SK-MEL-5 (cell line): ENCODE measurements around the gene HSFX4. TPM values are rescaled to one million over a fixed set of nuclear protein-coding genes. Genes with fewer than 3 reads are reported as not detected.
"Not testable (repeated sequence)": the region's sequence is repeated elsewhere in the genome, so short reads cannot be mapped to it uniquely, and the experiment has no call there.

ENCODE experiments used
- DNase-seq: peaks from one replicate; pipeline ENCODE4 v3.0.0-alpha.2; 2016; ENCODE audit warnings: low read depth, low spot score
- in situ Hi-C: cut with HindIII; loops from 2 replicates; pipeline ENCODE4 v1.10.0; 2016; ENCODE audit warnings: low sequenced_read_pairs, high pct_unique_total_duplicates, low pct_unique_long_range_greater_than_20kb
- total RNA-seq: library from RNA; depleted of rRNA; stranded (reverse); fragments of >200 nt; shearing (Covaris generic); gene quantifications from 2 replicates; pipeline ENCODE4 v1.2.3, GENCODE V29; 2014

The HSFX4 gene
- total RNA-seq, 1 experiment from 2014 or later: not detected

DNA sequence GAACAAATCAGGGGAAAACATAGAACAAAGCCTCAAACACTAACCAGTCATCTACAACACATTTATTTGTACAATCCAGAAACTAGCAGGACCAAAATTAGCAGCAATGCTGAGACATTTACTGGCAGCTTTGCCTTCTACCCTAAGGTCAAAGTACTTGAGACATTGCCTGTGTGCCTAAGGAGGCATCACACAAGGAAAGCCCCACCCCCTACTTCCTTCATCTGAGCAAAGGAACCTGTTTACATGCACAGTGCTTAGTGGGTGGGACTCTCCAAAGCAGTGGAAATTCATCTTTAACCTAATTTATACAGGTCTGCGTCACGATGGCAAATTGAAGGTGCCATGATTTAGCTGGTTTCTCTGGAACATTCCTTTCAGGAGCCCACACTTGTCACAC is 2.8 kb downstream of the HSFX4 start:
- in situ Hi-C loops, DNase-seq: not testable (repeated sequence)

DNA sequence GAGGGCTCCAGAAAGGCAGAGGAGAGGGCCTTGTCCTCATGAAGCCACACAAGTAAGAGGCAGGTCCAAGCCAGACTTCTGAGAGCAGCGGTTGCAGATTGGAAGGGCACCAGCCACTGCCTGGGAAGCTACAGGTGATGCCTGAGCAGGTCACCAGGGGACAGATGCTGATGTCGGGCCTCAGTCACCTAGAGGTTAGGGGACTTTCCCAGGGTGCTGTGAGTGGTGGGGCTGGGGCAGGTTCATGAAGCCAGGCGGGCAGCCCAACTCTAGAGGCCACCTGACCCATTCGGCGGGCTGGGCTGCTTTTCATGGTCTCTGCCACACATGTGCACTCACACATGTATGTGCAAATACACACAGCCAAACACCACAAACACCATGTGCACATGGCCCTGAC is 3.6 kb downstream of the HSFX4 start:
- in situ Hi-C loops: not testable (repeated sequence)

DNA sequence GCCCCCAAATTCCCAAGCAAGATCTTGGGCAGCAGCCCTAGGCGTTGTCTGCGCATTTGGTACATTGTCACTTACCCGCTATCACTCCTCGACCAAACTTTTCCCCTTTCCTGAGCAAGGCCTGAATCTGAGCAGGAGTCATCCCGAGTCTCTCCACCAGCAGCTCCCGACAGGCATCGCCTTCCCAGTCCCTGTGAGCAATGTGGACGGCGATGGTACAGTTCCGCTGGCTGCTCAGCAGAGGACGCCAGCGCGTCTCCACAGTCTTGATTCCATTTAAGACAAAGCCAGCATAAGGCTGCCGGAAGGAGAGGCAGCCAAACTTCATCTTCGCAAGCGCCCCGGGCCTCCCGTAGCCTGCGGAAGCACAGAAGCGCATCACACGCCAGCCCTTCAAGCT is 4.2 kb downstream of the HSFX4 start:
- not testable (repeated sequence) for DNase-seq

More for the DNA sequence above, 3.6 kb downstream of the HSFX4 start:
- not testable (repeated sequence) for DNase-seq

DNA sequence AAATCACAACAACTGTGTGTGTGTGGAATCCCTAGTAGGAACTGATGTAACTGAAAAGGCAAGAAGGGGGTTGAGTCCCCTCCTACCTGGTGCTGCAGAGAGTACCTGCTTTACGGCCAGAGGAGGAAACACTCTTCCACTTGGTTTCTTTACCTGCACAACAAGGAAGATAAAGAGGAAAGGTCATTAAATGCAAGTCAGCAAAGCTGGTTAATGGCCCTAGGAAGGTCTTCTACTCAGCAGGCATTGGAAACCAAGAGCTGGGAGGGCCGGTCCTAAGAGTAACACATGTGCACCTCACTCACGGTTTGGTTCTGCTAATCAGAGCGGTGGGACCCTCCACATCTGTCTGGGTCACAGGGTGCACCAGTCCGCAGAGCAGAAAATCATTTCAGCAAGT is 8.0 kb downstream of the HSFX4 start:
- DNase-seq, in situ Hi-C loops: not testable (repeated sequence)

More for the DNA sequence above, 4.2 kb downstream of the HSFX4 start:
- in situ Hi-C loops: not testable (repeated sequence)

DNA sequence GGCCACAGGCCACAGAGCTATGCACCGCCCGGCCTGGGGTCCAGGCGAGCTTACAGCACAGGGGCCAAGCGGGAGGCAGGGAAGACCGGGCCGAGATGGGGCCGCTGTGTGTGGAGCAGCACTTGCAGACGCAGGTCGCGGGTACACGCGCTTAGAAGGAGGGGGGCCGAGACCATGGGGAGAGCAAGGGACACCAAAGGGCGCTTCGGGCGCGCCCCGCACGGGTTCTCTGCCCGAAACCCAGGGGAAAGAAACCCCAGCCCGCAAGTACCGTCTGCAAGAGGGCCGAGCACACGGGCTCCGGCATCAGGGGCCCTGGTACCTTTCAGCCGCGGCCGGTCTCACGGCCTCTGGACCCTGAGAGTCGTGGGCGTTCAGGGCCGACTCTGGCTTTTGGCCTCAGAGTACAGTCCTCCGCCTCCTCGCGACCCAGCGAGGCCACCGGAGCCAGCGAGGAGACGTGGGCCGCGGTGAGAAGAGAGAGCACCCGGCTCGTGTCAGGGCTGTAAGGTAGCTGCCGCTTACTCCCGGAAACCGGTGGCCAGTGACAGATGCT is 8.6 kb downstream of the HSFX4 start:
- in situ Hi-C loops: no loop called here
- no peak for DNase-seq

DNA sequence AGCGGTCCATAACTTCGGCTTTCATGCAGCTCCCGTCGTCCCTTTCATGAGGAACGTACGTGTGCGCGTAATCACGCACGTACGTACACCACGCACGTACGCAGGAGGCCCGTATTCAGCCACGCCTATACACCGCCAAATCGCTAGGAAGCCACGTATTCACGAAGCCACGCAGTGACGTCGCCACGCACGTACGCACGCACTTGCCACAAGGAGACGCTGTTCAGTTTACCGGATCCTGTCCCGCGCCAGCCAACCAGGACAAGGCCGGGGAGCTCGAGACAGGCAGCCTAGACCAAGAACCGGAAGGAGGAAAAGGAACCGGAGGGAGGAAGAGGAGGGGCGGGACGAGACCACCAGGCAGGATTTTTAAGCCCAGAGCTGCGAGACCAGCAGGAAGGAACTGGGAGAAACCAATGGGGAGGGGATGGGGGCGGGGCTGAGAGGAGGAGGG is 9.1 kb downstream of the HSFX4 start, which contains the start of gene EOLA2:
TSS of gene EOLA2 (minus strand) at position 65 of the 454 bp plus-strand sequence. CDS start 4,617 bp downstream, outside the sequence.
- in situ Hi-C loops: no loop called here
- peak; percentile 97 for DNase-seq

DNA sequence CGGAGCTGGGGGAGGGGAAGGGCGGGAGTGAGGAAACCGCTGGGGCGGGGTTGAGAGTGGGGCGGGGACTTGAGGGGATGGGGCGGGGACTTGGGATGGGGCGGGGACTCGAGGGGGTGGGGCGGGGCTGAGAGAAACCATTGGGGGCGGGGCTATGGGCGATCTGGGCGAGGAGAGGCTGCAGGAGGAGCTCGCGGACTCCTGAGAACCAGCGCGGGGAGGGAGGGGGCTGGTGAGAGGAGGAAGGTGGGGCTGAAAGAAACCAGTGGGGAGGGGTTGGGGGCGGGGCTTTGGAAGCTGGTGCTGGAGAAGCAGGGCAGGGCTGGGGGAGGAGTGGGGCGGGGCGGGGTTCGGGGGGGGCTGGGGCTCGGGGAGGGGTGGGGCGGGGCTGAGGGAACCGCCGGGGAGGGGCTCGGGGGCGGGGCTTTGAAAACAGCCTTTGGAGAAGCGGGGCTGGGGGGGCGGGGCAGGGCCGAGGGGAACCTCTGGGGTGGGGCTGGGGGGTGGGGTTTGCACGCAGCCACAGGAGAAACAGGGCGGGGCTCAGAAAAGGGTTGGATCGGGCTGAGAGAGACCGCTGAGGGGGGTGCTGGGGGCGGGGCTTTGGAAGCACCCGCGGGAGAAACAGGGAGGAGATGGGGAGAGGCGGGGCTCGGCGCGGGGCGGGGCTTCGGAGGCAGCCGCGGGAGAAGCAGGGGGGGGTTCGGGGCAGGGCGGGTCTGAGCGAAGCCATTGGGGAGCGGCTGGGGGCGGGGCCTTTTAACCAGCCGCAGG is 9.7 kb downstream of the HSFX4 start:
- in situ Hi-C loops: no loop called here

DNA sequence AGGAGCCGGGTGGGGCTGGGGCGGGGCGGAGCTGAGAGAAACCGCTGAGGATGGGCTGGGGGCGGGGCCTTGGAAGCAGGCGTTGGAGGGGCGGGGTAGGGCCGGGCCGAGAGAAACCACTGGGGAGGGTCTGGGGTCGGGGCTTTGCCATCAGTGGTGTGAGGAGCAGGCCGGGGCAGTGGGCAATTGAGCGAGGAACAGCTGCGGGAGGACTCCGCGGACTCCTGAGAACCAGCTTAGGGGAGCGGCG is 10.2 kb downstream of the HSFX4 start:
- in situ Hi-C loops: no loop called here
- DNase-seq: no peak

More for the DNA sequence above, 9.7 kb downstream of the HSFX4 start:
- DNase-seq: peak; percentile 86

DNA sequence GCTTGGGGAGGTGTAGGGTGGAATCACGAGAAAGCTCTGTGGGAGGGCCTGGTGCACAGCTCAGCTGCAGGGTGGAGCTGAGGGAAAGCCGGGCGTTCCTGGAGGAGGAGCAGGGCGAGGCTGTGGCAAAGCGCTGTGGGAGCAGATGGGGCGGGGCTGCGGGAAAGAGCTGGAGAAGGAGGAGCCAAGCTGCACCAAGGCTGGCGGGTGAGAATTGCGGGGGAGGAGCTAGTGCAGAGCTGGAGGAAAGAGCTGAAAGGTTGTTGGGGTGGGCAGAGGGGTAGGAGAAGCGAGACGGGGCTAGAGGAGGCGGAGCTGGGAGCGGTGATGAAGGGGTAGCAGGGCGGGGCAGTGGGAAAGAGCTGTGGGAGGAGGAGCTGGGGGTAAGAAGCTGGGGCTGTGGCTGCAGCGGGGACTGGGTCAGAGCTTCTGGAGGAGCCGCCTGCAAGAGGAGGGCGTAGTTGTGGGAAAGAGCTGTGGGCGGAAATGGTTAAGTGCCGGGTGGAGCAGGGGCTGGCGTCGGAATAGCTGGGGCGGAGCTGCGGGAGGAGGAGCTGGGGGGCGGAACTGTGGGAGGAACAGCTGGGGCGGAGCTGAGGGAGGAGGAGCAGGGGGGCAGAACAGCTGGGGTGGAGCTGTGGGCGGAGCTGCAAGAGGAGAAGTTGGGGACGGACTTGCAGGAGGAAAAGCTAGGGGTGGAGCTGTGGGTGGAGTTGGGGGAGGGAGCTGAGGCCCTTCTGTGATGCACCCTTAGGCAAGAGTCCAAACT is 10.7 kb downstream of the HSFX4 start:
- in situ Hi-C loops: no loop called here
- DNase-seq: peak; percentile 91

DNA sequence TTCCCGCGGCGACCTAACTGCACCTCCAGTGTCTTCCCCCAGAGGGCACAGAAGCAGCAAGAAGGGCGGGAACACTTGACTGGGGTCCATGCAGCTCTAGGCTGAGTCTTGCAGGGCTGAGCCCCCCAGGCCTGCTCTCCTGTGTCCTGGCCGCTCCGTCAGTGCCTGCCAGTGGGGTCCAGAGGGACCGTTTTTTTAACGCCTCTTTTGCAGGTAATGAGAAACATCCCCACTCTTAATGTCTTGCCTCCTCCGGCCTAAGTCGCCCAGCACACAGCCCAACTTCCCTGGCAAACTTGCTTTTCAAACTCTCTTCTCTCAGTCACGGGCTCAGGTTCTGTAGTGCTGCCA is 11.3 kb downstream of the HSFX4 start:
- DNase-seq, in situ Hi-C loops: not testable (repeated sequence)

DNA sequence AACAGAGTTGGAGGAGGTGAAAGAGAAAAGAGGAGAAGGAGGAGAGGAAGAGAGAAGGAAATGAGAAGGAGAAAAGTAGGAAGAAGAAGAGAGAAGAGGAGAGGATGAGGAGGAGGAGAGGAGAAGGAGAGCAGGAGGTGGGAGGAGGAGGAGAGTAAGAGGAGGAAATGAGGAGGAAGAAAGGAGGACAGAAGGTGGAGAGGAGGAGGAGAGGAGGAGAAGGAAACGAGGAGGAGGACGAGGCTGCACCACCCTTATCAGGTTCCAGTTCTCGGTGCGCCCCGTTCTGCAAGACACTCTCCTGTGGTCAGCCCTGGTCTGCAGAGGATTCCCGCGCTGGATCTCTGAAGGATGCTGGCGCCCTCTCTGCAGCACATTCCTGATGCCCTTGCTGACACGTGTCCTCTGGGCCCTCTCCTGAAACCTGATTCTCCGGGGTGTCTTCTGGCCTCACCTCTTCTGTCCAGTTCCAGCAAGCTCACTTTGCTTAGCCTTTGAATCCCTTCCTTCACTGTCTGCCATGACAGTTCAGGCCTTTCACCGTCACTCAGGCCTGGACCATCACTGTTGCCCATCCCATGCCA is 15.8 kb downstream of the HSFX4 start:
- DNase-seq, in situ Hi-C loops: not testable (repeated sequence)

DNA sequence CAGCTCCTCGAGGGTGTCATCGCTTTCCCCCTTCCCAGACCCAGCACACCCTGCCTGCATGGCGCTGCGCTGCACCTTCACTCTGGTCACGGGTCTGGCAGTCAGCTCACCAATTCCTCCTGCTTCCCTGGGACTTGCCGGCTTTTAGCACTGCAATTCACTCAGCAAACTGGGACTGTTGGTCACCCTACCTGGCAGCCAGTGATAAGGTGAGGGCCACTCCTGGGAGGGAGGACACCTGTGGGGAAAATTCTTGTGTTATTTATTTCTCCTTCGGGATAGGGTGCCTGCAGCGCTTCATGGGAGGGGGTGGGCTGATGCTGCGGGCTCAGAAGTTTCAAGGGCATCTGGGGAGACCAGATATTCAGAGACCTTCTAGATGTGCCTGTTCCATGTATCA is 16.4 kb downstream of the HSFX4 start:
- DNase-seq, in situ Hi-C loops: not testable (repeated sequence)

DNA sequence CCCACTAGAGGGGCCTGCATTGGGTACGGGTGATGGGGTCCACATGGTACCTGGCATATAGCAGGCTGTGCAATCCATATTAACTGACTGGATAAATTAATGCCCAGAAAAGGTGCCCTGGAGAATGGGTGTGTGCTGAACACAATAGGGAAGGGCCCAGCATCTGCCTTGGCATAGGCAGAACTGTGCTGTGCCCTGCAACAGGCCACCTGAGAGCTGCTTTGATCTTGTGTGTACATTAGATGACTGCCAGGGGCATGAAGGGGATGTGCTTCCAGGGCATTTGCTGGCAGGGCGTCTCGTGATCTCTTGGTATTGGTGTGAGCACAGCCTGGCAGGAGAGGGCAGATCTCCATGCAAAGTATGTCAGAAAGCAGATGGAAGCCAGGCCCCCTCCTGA is 17.6 kb downstream of the HSFX4 start:
- DNase-seq, in situ Hi-C loops: not testable (repeated sequence)

DNA sequence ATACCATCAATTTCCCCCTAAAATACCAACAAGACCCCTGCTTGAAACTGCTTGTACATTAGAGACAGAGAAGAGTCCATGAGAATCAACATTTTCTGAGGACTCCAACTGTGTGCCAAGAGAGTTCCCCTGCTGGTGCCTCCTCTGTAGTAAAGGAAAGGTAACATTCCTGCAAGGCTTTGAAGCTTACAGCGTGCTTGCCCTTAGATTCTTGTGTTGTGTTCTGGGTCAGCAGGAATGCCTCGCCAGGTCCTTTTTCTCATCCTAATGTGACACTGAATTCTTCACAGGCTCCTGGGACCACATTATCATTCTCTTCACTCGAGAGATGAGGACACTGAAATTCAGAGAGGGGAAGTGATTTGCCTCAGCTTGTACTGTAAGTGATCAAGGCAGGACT is 18.6 kb downstream of the HSFX4 start:
- DNase-seq: no peak
- in situ Hi-C loops: no loop called here

DNA sequence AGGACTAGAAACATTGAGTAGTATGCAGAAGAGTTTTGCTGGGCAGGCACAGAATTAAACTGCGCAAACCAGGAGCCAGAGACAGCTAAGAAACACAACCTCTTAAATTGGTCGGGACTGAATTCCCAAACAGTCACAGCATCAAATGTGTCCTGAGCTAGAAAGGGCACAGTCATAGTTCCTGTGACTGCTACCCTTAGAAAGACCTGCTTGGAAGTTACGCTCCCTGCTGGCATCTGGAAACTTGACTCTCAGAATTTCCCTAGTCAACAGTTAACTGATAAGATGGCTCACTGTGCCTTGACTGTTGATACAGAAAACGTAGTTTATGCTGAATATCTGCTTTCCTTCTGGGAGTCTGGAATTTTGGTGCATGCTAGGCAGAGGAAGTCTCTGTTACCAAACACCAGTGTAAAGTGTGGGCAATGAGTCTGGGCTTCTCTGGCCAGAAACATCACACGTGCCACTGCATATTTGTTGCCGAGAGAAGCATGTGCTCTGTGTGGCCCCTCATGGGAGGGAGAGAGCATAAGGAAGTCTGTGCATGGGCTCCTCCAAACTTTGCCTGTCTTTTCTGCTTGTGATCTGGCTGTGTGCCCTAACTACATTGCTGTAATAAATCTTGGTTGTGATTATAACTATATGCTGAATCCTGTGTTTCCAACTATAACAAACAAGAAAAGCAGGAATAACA is 20.5 kb downstream of the HSFX4 start:
- in situ Hi-C loops: no loop called here
- no peak for DNase-seq

DNA sequence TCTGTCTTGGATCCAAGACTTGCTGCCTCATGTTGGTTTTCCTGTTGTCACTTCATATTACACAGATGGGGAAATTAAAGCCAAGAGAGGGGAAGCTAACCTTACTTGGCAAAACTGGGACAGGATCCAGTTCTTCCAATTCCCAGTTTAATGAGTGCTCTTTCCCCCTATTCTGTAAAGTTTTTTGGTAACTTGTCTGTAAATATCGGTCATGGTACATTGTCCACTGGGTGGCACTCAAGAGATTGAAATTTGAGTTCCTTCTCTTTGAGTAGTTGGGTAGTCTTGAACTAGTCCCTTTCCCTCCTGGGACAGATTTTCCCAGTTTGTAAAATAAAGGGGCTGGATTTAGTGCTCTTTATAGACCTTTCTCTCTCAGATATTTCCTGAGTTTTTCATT is 21.3 kb downstream of the HSFX4 start:
- in situ Hi-C loops: no loop called here
- peak; percentile 59 for DNase-seq

DNA sequence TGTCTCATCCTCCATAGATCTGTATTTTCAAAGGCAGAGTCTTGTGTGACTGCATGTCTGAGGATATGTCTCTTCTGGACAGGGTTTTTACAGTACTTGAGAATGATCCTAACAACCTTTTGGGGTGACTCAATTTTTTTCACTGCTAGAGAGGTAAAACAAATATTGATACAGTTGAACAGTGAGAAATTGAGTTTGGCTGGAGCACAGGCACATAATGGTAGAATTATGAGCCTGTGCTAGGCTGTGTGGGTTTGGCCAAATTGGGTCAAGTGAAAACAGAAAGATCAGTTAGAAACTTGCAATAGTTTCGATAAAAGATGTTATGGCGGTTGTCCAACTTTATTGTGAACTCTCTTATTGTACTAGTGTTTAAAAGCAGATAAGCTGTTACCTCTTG is 32.2 kb downstream of the HSFX4 start:
- DNase-seq: no peak
- in situ Hi-C loops: no loop called here

DNA sequence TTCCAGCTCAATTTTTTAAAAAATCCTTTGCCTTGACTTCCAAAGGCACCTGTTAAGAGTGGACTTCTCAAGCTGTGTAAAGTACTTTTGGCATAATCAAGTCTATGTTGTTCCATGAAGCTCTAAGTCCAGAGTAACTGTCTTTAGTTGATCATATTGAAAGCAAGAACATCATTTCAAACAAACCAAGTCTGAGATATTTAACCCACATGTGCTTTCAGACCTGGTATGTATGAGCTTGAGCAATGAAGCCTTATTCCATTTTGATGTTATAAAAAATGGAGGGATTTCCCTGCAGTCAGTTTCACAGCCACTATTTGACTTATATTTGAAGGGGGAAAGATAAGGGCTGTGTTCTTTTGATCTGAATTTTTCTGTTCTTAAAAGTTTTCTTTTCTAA is 32.6 kb downstream of the HSFX4 start:
- DNase-seq: no peak
- in situ Hi-C loops: no loop called here
